GM10266 (cell line): Measurements from ENCODE around the gene REG3G.
"Not testable (repeated sequence)": the region's sequence is repeated elsewhere in the genome, so short reads cannot be mapped to it uniquely, and the experiment has no call there.

Source experiments
- DNase-seq: peaks from one replicate; pipeline ENCODE4 v3.0.0; 2012; ENCODE audit errors: extremely low spot score
- TF ChIP-seq, protein P1 (sequence below): IDR thresholded peaks from 2 replicates; pipeline ENCODE4 v1.5.1; 2012; ENCODE audit warnings: mild to moderate bottlenecking, low read depth; ENCODE audit not compliant: control insufficient read depth, insufficient read depth; ENCODE audit errors: missing control alignments

REG3G gene

DNA sequence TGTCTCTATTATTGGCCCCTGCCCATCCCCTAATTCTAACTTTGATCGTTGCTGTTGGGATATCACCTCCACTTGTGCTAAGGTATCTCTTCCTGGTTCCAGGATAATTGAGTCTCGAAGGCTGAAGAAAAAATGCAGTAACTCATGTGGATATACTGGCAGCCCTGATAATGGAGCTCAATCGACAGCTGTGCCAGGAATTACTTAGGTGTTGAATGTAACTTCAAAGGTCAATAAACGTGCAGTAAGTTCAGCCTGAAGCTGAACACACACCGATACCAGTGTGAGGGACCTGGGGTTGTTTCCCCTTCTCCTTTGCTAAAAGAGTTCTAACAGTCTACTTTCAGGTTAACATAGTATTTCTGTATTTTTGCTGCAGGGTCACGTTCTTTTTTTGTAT lies 11.9 kb upstream of the REG3G start:
- TF ChIP-seq, protein P1, sequence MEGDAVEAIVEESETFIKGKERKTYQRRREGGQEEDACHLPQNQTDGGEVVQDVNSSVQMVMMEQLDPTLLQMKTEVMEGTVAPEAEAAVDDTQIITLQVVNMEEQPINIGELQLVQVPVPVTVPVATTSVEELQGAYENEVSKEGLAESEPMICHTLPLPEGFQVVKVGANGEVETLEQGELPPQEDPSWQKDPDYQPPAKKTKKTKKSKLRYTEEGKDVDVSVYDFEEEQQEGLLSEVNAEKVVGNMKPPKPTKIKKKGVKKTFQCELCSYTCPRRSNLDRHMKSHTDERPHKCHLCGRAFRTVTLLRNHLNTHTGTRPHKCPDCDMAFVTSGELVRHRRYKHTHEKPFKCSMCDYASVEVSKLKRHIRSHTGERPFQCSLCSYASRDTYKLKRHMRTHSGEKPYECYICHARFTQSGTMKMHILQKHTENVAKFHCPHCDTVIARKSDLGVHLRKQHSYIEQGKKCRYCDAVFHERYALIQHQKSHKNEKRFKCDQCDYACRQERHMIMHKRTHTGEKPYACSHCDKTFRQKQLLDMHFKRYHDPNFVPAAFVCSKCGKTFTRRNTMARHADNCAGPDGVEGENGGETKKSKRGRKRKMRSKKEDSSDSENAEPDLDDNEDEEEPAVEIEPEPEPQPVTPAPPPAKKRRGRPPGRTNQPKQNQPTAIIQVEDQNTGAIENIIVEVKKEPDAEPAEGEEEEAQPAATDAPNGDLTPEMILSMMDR = no peak
- DNase-seq = no peak

DNA sequence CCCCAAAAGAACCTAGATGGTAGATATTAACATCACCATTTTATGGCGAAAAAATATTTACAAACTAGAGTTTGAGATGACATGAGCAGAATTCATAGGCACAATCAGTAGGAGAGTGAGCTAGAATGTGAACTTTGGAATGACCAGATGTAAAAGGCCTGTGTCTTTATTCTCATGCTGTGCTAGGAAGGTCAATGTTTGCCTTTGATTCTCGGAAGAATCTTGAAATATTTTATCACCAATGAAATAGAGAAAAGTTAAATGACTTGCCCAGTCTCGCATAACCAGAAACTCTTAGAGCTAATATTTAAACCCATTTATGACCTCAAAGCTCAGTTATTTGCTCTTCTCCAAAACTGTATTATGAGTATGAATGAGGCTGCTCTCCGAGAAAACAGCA lies 9.2 kb upstream of the REG3G start:
- DNase-seq = no peak
- TF ChIP-seq, protein P1 = no peak

DNA sequence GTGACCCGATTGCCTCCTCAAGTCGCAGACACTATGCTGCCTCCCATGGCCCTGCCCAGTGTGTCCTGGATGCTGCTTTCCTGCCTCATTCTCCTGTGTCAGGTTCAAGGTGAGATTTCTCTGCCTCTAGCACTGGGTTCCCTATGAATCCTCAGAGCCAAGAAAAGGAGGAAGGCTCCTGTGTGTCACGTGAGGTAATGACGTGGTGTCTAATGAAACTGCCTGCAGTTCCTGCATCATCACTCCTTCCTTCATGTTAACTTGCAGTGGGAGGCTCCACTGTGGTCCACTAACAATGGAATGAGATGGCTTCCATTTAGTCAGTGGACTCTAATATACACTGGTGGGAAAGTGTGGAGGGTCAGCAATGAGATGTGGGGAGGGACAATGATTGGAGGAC lies 559 bp downstream of the REG3G start:
- TF ChIP-seq, protein P1 = no peak
- no peak for DNase-seq

DNA sequence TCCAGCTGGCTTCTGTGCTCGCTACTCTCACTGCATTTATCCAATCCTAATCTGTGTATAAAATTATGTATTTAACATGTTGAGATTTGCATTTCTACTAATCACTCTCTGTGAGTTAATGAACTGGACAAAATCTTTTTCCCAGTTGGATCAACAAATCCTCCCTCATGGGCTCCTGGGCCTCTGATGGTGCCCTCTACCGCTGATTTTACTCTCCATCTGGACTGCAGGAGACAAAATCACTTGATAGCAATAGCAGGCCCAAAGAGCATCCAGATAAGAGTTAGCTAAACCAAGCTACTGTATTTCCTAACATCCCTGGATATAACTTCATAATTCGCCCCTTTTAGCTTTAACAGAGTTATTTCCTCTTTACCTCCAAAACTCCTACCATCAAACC lies 14.4 kb downstream of the REG3G start:
- no peak for DNase-seq

DNA sequence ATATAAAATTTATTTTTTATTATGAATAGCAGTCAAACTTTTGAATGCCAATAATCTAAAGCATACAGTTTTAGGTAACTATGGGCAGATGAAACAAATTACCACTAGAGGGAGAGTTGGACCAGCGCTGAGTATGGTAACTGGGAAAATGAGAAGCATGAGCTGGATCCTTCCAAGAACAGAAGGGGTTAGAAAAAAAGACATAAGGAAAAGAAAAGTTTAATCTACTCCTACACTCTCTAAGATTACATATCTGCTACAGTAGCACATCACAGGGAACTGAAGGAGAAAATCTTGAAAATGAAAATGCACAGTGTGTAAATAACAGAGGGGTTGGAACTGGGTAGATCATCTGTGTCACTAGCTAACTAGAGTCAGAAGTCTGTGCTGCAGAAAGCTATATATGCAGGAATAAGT lies 15.5 kb downstream of the REG3G start:
- TF ChIP-seq, protein P1 = peak; percentile 19
- no peak for DNase-seq

More for the DNA sequence above, 14.4 kb downstream of the REG3G start:
- TF ChIP-seq, protein P1 = no peak

DNA sequence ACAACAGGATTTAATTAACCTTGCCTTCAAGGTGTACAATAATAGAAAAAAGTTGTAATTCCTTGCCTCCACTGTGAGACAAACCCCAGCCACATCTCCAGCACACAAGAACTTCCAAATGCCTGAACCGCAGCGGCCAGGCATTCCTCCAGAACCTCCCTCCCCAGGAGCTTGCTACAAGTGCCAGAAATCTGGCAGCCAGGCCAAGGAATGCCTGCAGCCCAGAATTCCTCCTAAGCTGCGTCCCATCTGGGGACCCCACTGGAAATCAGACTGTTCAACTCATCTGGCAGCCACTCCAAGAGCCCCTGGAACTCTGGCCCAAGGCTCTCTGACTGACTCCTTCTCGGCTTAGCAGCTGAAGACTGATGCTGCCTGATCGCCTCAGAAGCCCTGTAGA lies 28.0 kb downstream of the REG3G start:
- DNase-seq = not testable (repeated sequence)

DNA sequence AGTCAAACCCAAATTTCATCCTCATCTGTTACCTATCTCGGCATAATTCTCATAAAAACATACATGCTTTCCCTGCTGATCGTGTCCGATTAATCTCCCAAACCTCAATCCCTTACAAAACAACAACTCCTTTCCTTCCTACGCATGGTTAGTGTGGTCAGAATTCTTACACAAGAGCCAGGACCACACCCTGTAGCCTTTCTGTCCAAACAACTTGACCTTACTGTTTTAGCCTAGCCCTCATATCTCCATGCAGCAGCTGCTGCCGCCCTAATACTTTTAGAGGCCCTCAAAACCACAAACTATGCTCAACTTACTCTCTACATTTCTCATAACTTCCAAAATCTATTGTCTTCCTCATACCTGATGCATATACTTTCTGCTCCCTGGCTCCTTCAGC lies 29.3 kb downstream of the REG3G start:
- DNase-seq = not testable (repeated sequence)

DNA sequence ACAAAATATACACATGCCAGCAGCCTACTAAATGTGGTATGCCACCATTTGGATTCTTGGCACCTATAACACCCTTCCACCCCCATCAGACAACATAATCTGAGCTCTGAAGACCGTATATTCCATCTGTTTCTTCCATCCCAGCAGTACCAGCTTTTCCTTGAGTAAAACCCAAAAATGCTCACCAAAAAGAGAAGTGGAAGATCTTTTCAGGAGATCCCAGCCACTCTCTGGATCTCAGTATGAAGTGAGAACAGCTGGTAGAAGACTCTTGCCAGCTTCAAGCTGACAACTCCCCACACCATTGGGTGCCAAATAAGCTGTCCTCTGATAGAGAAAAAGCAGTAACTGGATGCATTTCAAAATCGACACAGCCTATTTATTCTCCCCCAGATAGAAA lies 39.7 kb downstream of the REG3G start:
- TF ChIP-seq, protein P1 = no peak
- no peak for DNase-seq
